Endothelial cell of umbilical vein (primary cell): ENCODE data around the gene NEDD4L.

Experiments used
- CTCF ChIP-seq, 2 donors: IDR thresholded peaks; 1 replicate in 1 of 2; 2 replicates in 1 of 2; pipeline ENCODE4 v1.5.1; 2011; ENCODE audit warnings: low read length in 2 of 2, mild to moderate bottlenecking in 2 of 2, moderate library complexity in 2 of 2, control low read depth in 1 of 2, inconsistent platforms in 1 of 2, low read depth in 1 of 2; ENCODE audit not compliant: insufficient read depth in 1 of 2; ENCODE audit errors: extremely low read depth in 1 of 2
- EZH2 ChIP-seq: IDR thresholded peaks from 2 replicates; pipeline ENCODE4 v1.6.1; 2012; ENCODE audit warnings: borderline replicate concordance, low read depth, mild to moderate bottlenecking, moderate library complexity, low read length, inconsistent platforms; ENCODE audit not compliant: severe bottlenecking
- FOS ChIP-seq: IDR thresholded peaks from 2 replicates; pipeline ENCODE4 v1.6.1; 2011; ENCODE audit warnings: mild to moderate bottlenecking, low read length, moderate library complexity, borderline replicate concordance; ENCODE audit not compliant: insufficient read depth
- GATA2 ChIP-seq: IDR thresholded peaks from 2 replicates; pipeline ENCODE4 v1.7.0; 2011; ENCODE audit warnings: low read depth, mild to moderate bottlenecking, moderate library complexity, mixed read lengths, low read length; ENCODE audit not compliant: insufficient read length, insufficient read depth
- JUN ChIP-seq: IDR thresholded peaks from 2 replicates; pipeline ENCODE4 v1.6.1; 2011; ENCODE audit warnings: borderline replicate concordance, low read depth; ENCODE audit not compliant: insufficient read length, insufficient read depth
- MAX ChIP-seq: IDR thresholded peaks from 2 replicates; pipeline ENCODE4 v1.6.1; 2011; ENCODE audit not compliant: insufficient read depth, insufficient read length
- MYC ChIP-seq: IDR thresholded peaks from one replicate; pipeline ENCODE4 v1.6.1; 2011; ENCODE audit warnings: mild to moderate bottlenecking, low read depth, low read length
- POLR2A ChIP-seq: IDR thresholded peaks from 2 replicates; pipeline ENCODE4 v1.6.1; 2012; ENCODE audit warnings: low read depth, mild to moderate bottlenecking, control low read depth, low read length
- POLR2AphosphoS5 ChIP-seq: IDR thresholded peaks from 2 replicates; pipeline ENCODE4 v1.6.1; 2012; ENCODE audit warnings: low read depth, mild to moderate bottlenecking, control low read depth, low read length, moderate library complexity; ENCODE audit not compliant: insufficient read depth

GRCh38 chr18:58353581-58353980 lies 309.6 kb downstream of the NEDD4L start:
- no peak for TF ChIP-seq POLR2AphosphoS5
- no peak for TF ChIP-seq CTCF (IDR thresholded peaks at IDR 0.05; ENCODE audit: extremely low read depth in 1 of 2, insufficient read depth in 1 of 2, low read depth in 1 of 2, low read length in 2 of 2)
- no peak for TF ChIP-seq POLR2A
- TF ChIP-seq EZH2: no peak
- no peak for TF ChIP-seq MAX
- no peak for TF ChIP-seq MYC
- TF ChIP-seq JUN: no peak
- TF ChIP-seq FOS: no peak
- no peak for TF ChIP-seq GATA2
